NCI-H2107 treated with DMSO at 0.1 percent for 48 hours (cell line): ENCODE data around the gene CRB1.
A peak's percentile ranks its signal among the peaks of the same experiment; 100 is the strongest.

Experiments
- DNase-seq: peaks from one replicate; lab custom pipeline; 2025; ENCODE audit not compliant: unreplicated experiment; lab: John Stamatoyannopoulos, UW

CRB1 gene

GRCh38 chr1:197342044-197342565 is 74.1 kb downstream of the CRB1 start:
- no peak for DNase-seq

GRCh38 chr1:197342669-197343068 is 74.6 kb downstream of the CRB1 start:
- no peak for DNase-seq

- DNase-seq: peak; percentile 17
These were observed 75.7 kb downstream of the CRB1 start for GRCh38 chr1:197343663-197344273.

GRCh38 chr1:197351821-197352440 is 83.9 kb downstream of the CRB1 start:
- no peak for DNase-seq

- DNase-seq: no peak
These were observed 87.4 kb downstream of the CRB1 start for GRCh38 chr1:197355248-197355995.

GRCh38 chr1:197356723-197357533 is 88.9 kb downstream of the CRB1 start:
- DNase-seq: peak; percentile 41

GRCh38 chr1:197358959-197359358 is 90.9 kb downstream of the CRB1 start:
- DNase-seq: no peak

- DNase-seq: no peak
These were observed 92.0 kb downstream of the CRB1 start for GRCh38 chr1:197360068-197360467.

- no peak for DNase-seq
These were observed 94.8 kb downstream of the CRB1 start for GRCh38 chr1:197362871-197363270.

- no peak for DNase-seq
These were observed 95.8 kb downstream of the CRB1 start for GRCh38 chr1:197363855-197364254.

- DNase-seq: no peak
These were observed 98.9 kb downstream of the CRB1 start for GRCh38 chr1:197366996-197367395.

GRCh38 chr1:197367627-197368026 is 99.6 kb downstream of the CRB1 start:
- DNase-seq: peak; percentile 84

GRCh38 chr1:197374428-197374827 is 106.4 kb downstream of the CRB1 start:
- DNase-seq: no peak

GRCh38 chr1:197384471-197384870 is 116.4 kb downstream of the CRB1 start:
- DNase-seq: no peak

GRCh38 chr1:197388801-197389200 is 120.7 kb downstream of the CRB1 start:
- no peak for DNase-seq

GRCh38 chr1:197390856-197391255 is 122.8 kb downstream of the CRB1 start:
- DNase-seq: no peak

- no peak for DNase-seq
These were observed 123.5 kb downstream of the CRB1 start for GRCh38 chr1:197391303-197392226.

GRCh38 chr1:197392541-197392940 is 124.5 kb downstream of the CRB1 start:
- no peak for DNase-seq

GRCh38 chr1:197393105-197393504 is 125.1 kb downstream of the CRB1 start:
- no peak for DNase-seq

- no peak for DNase-seq
These were observed 125.7 kb downstream of the CRB1 start for GRCh38 chr1:197393772-197394171.
